HPDE6-E6E7 (cell line): ENCODE measurements around the gene SPNS2.
"Not testable (repeated sequence)": the region's sequence is repeated elsewhere in the genome, so short reads cannot be mapped to it uniquely, and the experiment has no call there.

Experiments used
- DNase-seq: peaks from one replicate; pipeline ENCODE4 v3.0.0; 2011; ENCODE audit warnings: missing footprints; ENCODE audit errors: extremely low spot score

SPNS2 gene

DNA sequence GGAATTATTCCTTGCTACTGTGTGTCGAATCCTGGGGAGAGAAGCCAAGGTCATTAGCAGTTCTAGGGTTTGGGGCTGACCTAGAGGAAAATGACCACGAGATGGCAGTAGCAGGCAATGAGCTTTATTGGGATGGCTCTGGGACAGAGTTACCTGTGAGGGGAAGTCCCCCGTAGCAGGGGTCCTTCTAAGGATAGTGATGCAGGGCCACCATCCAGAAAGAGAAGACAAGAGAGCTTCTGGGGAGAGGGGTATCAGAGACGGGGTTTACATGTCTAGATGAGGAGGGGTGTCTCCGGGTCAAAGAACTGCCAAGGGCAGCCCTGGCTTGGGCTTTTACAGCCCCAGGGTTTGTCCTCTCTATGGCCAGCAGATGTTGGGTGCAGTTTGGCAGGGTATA lies 68.1 kb downstream of the SPNS2 start:
- peak; percentile 62 for DNase-seq

DNA sequence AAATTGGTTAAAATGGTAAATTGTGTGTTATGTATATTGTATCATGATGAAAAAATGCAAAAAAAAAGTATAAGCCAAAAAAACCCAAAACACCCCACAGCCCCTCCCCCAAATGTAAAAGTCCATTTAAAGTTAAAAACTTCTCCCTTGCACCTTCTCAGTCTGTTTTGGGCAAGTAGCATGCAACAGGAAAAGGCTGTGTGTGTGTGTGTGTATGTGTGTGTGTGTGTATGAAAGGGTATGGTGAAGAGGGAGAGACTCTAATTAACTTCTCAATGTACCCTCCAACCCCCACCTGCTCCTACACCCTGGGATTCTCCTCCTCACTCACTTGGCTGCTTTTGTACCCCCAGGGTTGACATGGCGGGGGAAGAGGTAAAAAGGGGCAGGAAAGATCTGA lies 70.9 kb downstream of the SPNS2 start:
- no peak for DNase-seq

DNA sequence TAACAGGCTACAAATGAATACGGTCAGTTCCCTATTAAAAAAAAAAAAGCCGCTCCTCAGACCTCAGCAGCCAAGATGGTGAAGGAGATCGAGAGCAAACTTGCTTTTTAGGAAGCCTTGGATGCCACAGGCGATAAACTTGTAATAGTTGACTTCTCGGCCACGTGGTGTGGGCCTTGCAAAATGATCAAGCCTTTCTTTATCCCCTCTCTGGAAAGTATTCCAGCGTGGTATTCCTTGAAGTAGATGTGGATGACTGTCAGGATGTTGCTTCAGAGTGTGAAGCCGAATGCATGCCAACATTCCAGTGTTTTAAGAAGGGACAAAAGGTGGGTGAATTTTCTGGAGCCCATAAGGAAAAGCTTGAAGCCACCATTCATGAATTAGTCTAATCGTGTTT lies 73.5 kb downstream of the SPNS2 start:
- DNase-seq = no peak

DNA sequence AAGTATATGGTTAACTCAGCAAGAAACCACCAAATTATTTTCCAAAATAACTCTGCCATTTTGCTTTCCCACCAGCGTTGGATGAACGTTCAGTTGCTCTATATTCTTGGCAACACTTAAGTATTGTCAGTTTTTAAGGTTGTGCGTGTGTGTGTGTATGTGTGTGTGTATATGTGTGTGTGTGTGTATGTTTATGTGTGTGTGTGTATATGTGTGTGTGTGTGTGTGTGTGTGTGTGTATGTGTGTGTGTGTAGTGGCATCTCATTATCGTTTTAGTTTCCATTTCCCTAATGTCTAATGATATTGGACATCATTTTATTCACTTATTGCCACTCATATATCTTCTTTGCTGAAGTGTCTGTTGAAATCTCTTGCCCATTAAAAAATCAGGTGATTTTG lies 74.4 kb downstream of the SPNS2 start:
- no peak for DNase-seq

DNA sequence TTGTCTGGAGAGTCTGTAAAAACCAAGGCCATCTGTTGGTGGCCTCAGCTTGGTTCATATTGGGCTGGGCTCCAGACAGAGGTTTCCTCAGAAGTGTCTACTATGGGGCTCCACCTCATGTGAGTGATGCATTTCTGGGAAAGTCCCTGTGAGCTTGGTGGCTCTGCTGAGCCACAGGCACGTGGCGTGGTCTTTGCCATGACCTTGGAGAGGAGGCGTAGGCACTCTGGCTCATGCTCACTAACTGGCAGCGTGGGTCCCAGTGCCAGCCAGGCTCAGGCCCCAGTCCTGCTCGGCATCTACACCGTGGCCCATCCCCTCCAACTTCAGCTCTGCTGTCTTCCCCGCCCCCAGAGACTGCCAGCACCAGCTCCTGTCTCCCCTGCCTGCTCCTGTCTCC lies 75.0 kb downstream of the SPNS2 start:
- no peak for DNase-seq

DNA sequence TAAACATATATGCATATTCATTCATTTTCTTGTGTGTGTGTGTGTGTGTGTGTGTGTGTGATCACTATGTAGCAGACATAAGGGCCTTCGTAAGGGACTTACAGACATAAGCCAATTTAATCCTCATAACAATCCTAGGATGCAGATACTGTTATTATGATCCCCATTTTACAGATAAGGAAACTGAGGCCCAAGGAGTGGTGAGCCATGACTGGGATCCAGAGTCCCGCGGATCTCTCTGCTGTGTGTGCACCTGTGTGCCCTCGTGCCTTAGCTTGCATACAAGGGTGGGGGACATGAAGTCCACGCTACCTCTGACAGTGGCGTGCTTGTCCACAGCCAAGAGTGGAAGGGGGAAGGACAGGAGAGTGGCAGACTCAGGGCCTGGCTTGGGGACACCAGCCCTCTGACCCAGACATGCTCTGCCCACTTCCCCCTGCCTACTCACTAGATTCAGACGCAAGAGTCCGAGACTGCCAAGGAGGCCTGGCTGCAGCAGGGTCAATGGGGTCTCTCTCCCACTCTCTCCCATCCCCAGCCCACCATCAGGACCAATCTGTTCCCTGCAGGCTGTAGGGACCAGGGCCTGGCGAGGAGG lies 75.9 kb downstream of the SPNS2 start:
- no peak for DNase-seq

DNA sequence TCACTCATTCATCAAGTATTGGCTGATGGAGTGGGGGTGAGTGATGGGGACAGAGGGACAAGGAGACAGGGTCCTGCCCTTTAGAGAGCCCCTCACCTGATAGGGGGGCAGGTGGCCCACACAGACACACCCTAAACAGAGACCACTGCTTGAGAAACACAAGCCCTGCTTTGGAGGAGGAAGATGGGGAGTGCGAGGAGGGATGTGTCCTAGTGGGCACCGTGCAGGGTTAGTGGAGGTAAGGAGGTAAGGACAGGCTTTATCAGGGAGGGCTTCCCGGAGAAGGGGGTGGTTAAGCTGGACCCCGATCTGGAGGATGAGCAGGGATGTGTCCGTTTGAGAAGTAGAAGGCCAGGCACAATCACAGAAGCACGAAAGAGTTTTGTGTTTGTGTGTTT lies 77.5 kb downstream of the SPNS2 start:
- no peak for DNase-seq

DNA sequence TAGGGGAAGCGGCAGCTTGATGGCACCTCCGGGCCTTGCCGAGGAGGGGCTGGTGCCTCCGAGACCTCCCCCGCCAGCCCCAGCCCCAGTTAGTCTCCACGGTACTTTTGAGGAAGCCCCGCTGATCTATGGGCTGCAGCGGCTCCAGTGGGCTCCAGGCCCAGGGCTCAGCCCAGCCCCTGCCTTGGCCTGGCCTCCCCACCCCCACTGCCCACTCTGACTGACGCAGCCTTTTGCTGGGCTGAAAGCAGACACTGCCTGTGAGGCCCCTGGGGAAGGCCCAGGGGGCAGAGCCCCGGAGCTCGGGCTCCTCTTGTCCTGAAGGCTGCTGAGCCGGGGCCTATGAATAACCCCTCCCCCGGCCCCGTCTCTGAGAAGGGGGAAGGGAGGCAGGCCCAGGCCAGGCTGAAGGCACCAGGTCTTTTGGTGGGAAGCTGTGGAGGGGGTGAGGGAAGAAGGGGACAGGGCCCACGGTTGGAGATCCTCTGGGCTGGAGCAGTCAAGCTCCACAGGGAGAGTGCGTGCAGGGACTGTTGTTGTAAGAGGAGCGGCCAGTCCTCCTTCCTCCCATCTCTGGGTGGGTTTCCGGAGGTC lies 78.1 kb downstream of the SPNS2 start:
- DNase-seq = no peak

DNA sequence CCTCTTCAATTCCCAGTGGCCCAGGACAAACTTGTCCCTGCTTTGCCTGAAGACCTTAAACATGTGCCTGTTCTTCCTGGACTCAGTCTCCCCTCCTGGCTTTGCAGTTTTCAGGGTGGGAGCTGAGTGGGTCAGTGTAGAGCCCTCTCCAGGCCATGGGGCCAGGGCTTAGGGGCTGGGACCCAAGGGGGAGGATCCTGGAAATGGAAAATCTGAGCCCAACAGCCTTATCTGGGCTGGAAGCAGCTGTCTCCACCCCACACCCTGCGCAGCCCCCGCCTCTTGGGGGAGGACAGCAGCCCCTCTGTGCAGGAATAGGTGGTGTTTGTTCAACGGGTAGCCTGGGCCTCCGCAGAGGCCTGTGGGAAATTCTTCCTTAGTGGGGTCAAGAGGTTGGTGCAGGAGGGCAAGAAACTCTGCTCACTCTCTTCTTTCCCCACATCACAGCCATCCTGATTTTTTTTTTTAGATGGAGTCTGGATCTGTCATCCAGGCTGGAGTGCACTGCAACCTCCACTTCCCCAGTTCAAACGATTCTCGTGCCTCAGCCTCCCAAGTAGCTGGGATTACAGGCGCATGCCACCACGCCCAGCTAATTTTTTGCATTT lies 78.8 kb downstream of the SPNS2 start:
- no peak for DNase-seq

DNA sequence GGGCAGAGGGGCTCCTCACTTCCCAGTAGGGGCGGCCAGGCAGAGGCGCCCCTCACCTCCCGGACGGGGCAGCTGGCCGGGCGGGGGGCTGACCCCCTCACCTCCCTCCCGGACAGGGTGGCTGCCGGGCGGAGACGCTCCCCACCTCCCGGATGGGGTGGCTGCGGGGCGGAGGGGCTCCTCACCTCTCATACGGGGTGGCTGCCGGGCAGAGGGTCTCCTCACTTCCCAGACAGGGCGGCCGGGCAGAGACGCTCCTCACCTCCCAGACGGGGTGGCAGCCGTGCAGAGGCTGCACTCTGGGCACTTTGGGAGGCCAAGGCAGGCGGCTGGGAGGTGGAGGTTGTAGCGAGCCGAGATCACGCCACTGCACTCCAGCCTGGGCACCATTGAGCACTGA lies 79.7 kb downstream of the SPNS2 start:
- DNase-seq = not testable (repeated sequence)

DNA sequence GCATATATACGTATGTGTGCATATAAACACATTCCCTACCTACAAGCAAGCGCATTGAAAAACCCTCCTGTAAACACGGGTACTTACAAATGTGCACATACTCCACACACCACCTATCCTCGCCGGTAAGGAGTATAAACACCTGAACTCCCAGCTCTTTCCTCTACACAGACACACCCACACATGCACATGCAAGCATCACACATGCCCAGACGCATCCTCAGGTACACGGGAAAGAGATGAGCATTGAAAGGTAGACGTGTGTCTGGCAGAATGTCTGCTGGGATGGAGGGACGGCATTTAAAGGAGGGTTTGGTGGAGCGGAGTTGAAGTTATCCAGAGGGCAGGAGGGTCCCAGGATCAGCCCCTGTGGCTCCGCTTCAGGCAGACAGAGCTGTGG lies 81.0 kb downstream of the SPNS2 start:
- no peak for DNase-seq

DNA sequence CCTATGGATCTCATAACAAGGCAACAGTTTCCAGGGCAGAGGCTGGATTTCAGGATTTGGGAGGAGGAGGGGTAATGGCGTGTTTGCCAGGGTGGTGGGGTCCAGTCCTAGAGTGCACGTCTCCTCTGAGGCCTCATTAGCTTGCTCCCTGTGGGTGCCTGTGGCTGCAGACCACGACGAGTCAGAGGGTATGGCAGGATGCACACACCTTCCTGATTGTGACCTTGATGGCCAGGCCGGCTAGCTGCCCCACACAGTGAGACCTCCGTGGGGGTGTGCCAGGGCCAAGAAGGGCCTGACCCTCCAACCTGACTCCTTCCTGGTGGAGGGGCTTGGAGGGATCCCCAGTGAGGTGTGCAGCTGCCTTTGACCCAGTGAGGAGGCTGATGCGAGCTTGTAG lies 81.6 kb downstream of the SPNS2 start:
- no peak for DNase-seq

DNA sequence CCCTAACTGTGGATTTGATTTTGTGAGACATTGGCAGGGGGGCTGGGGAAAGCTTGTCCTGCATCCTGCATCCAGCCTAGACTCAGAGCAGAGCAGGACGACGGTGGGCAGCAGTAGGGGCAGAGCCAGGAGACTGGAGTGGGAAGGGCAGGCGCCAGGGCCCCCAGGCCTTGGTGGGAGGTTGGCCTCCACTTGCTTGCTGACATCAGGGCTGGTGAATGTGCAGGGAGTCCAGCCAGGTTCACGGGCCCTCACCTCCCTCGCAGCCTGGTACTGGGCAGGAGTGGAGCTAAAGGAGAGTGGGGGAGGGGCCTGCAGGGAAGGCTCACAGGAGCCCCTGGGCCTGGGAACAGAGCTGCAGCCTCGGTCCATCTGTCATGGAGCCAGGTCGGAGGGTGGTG lies 83.4 kb downstream of the SPNS2 start:
- DNase-seq = no peak

DNA sequence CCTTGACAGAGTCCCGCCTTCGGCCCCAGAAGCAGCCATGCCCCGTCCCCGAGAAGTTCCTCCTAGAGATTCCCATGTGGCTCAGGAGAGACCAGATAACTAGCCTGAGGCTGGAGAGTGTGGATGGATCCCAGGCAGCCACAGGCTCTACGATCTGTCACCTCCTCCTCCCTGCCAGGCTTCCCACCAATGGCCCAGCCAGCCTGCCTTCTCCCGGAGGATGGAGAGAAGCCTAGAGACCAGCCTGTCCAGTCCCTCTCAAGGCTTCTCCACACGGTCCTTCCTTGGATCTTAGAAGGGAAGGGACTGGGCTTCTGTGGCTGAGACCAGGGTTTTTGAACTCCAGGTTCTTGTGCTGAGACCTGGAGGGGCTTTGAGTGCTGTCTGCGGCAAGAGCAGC lies 84.0 kb downstream of the SPNS2 start:
- no peak for DNase-seq

DNA sequence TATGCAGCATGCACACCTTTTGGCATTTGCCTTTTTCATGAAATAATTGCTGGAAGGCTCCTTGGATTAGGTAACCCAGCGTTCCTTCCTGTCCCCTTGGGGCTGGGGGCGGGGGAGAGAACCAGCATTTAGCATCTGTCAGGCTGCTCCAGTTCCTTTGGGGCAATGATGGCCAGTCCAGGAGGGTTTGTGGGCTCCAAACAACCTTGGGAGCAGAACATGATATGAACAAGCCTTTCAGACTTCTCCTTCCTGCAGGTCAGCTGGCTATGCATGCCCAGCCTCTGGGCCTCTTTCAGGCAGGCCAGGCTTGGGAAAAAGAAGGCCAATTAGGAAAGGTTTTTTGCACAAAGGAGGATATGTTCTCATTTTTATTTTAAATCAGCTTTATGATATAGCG lies 84.5 kb downstream of the SPNS2 start:
- DNase-seq = no peak

DNA sequence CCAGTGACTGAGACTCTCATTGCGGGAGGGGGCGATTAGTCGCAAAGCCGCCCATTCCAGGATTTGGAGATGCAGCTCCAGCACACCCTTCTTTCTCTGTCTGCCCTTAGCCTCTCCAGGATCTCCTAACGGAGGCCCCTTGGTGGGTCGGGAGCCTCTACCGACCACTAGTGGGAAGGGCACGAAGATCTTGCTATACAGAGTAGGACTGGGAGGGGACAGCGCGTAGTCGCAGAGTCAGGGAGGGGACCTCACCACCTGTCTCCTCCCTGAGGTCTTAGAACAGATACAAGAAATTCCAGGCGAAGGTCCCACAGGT lies 85.1 kb downstream of the SPNS2 start:
- DNase-seq = no peak

DNA sequence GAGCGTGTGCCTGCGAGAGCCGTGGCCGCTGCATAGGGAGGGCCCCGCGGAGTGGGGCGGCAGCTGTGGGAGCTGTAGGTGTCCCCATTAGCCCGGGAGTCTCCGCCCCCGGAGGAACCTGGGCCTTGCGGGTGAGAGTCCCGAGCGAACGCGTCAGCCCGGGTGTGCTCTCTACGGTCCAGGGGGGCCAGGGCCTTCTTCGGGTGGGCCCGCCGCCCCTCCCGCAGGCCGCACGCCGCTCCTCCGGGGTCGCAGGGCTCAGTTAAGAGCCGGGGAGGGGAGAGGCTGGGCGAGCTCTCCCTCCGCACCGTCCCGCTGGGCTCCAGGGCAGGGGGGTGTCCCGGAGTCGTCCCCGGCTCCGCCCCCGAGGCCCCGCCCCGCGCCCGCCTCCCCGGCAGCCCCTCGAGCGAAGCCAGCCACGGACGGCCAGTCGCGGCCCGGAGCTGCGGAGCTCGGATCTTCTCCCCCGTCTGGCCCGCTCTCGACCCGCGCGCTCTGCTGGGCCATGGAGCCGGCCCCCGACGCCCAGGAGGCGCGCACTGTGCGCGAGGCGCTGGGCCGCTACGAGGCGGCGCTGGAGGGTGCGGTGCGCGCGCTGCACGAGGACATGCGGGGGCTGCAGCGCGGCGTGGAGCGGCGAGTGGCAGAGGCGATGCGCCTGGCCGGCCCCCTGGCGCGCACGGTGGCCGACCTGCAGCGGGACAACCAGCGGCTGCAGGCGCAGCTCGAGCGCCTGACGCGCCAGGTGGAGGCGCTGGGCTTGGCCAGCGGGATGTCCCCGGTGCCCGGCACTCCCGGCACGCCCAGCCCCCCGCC lies 85.6 kb downstream of the SPNS2 start, which contains the start of gene SMTNL2:
SMTNL2 (plus strand) TSS at position 429 of the 816 bp plus-strand sequence; CDS start at position 506, 77 bp downstream.
- DNase-seq = no peak

DNA sequence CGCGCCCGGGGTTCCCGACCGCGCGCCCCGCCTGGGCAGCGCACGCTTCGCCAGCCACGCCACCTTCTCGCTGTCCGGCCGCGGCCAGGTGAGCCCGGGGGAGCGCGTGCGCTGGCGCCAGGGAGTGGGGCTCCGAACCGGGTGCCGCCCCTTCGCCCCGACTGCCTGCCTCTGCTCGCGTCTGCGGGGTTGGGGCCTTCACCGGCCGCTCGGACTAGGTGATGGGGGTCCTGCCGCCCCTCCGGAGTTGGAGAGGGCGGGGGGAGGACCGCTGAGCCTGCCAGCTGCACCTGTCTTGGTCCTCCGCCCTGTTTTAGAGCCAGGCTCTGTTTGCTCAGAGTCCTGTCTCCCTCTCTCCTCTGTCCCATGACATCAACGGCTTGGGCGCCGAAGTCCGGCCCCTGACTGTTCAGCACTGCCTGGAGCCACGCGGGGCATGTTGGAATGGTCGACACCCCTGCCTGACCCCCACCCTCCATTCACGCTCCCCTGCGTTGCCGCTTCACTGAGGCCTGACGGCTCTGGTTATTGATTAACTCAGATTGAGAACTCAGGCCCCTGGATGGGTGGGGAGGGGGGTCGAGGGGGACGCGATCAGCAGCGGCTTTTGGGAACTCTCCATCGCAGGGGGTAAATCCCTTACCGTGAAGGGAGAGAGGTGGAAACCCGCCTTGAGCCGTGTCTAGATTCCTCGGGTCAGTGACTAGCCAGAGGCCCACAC lies 86.4 kb downstream of the SPNS2 start:
- no peak for DNase-seq

DNA sequence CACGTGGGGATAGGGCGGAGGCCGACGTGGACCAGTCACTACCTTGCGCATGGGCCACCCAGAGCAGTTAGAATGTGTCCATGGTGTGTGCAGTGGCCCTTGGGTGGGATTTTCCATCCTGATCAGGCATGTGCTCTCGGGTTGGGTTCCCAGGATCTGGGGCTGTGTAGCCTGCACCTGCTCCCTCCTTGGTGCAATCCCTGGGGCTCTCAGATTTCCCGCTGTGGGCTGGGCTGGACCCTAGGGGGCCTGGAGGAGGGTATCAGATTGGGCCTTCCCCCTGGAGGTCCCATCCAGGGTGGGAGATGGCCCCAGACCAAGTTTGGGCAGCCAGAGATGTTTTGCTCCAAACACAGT lies 86.9 kb downstream of the SPNS2 start:
- no peak for DNase-seq

DNA sequence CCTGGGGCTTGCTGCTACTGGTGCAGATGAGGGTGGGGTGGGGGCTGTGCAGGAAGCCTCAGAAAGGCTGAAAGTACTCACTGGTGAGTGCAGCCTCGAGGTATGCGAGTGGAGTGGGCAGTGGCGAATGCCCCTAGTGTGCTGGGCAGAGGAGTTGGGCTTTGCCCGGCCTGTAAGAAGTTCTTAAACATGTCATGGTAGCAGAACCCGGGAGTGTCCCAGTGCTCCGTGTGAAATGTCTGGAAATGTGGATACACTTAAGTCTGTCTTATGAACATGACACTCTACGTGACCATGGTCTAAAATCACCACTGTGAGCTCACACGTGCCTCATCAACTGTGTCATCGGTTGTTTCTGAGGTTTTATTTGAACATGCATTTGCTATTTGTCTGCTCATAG lies 87.4 kb downstream of the SPNS2 start:
- no peak for DNase-seq

DNA sequence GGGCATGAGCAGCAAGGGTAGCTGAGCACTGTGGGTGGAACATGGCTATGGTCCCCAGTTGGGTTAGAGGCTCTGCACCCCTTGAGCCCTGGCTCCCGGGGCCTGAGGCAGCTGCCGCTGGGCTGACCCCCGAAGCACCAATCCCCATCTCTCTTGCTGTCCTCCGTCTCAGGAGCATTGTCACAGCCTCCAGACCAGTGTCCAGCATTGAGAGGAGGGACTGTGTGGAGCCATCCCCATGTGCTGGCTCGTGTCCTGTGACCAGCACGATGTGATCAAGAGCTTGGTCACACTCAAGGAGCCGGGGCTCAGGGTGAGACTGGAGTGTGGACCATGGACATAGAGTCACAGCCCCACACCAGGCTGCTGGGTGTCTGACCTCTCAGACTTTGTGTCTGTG lies 88.5 kb downstream of the SPNS2 start:
- DNase-seq = no peak

DNA sequence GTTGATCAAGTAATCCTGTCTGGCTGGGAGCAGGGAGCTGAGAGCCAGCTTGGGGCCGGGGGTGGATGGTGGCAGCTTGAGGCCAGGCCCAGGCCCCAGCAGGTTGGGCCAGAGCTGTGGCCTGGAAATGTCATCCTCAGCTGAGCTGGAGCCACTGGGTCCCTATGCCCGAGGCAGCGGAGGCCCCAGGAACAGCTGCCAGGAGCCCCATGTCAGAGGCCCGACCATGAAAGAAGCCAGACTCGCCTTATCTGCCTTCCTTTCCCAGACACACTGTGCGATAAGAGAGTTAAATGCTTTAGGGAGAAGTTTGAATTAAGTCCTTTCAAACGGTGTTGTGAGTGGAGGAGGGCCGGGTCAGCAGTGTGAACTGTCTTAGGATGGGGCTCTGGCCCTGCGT lies 89.1 kb downstream of the SPNS2 start:
- DNase-seq = no peak
